Tibial artery (tissue), 4 donors: Measurements from ENCODE around the gene PCDH9.

Experiments used
- DNase-seq, 2 donors: peaks; one replicate each; pipeline ENCODE4 v3.0.0-alpha.2; 2019
- H3K27ac ChIP-seq, 2 donors: fragments of 200-600 bp; sonication (generic) in 1 of 2; 1 replicate in 1 of 2; 2 replicates in 1 of 2; pipeline ENCODE4 v1.5.1; 2018 to 2019; ENCODE audit warnings: mild to moderate bottlenecking in 1 of 2
- H3K27me3 ChIP-seq, 2 donors: fragments of 200-600 bp; sonication (generic) in 1 of 2; one replicate each; pipeline versions ENCODE4 v1.5.1 to v1.6.0; 2016 to 2019
- H3K36me3 ChIP-seq, 3 donors: fragments of 200-600 bp; sonication (generic) in 2 of 3; one replicate each; pipeline ENCODE4 v1.5.1; 2016 to 2019; ENCODE audit warnings: mild to moderate bottlenecking in 2 of 3
- H3K4me1 ChIP-seq, 4 donors: fragments of 200-600 bp; sonication (generic) in 2 of 4; 1 replicate in 3 of 4; 2 replicates in 1 of 4; pipeline ENCODE4 v1.5.1; 2016 to 2019
- H3K4me3 ChIP-seq, 2 donors: fragments of 200-600 bp; sonication (generic) in 1 of 2; 1 replicate in 1 of 2; 2 replicates in 1 of 2; pipeline ENCODE4 v1.5.1; 2018 to 2019; ENCODE audit warnings: mild to moderate bottlenecking in 2 of 2
- H3K9me3 ChIP-seq, 3 donors: fragments of 200-600 bp; sonication (generic) in 1 of 3; one replicate each; pipeline ENCODE4 v1.5.1; 2016 to 2019
- intact Hi-C: fragments of 100-400 bp; cut with DNase I; formaldehyde crosslinking; loops from one replicate; pipeline ENCODE4 v1.15.0; 2023; ENCODE audit warnings: low total_unique reads
- TF ChIP-seq, protein P1 (sequence below), 2 experiments: fragments of 200-600 bp in 1 of 2; fragments of 450-650 bp in 1 of 2; IDR thresholded peaks; one replicate each; pipeline ENCODE4 v1.5.1; 2017 to 2019; ENCODE audit warnings: antibody characterized with exemption in 2 of 2, mild to moderate bottlenecking in 1 of 2, moderate library complexity in 1 of 2

PCDH9 gene

DNA sequence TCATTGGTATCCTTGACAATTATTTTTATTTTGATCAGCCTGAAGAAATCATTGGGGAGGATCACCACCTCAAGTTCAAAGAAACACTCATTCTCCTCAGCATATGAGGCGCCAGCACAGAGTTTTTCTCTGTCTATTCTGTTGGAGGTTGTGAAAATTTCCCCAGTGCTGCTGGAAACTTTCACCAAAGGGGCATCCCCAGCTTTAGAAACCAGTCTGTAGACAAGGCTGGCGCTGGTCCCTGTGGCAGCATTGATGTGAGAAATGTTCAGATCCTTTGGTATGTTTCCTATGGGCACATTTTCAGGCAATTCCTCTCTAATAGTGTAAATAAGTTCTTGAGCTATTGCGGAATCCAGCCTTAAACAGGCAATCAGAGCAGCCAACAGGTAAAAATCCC is 2.1 kb downstream of the PCDH9 start:
- H3K36me3 ChIP-seq: no peaks in the 10 kb centered on the region
- no peak for DNase-seq
- intact Hi-C loops: no loop called here
- H3K27ac ChIP-seq: no peak overlapping the region
- TF ChIP-seq, protein P1, sequence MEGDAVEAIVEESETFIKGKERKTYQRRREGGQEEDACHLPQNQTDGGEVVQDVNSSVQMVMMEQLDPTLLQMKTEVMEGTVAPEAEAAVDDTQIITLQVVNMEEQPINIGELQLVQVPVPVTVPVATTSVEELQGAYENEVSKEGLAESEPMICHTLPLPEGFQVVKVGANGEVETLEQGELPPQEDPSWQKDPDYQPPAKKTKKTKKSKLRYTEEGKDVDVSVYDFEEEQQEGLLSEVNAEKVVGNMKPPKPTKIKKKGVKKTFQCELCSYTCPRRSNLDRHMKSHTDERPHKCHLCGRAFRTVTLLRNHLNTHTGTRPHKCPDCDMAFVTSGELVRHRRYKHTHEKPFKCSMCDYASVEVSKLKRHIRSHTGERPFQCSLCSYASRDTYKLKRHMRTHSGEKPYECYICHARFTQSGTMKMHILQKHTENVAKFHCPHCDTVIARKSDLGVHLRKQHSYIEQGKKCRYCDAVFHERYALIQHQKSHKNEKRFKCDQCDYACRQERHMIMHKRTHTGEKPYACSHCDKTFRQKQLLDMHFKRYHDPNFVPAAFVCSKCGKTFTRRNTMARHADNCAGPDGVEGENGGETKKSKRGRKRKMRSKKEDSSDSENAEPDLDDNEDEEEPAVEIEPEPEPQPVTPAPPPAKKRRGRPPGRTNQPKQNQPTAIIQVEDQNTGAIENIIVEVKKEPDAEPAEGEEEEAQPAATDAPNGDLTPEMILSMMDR (IDR thresholded peaks at IDR 0.05): no peak
- H3K4me3 ChIP-seq: no peak overlapping the region
- peaks cover 0 to 15% (median 7%) of the 10 kb centered on the region in 4 donors for H3K4me1 ChIP-seq
- H3K27me3 ChIP-seq: peaks cover 0 to 5% of the 10 kb centered on the region in 2 donors
- H3K9me3 ChIP-seq: no peaks in the 10 kb centered on the region

DNA sequence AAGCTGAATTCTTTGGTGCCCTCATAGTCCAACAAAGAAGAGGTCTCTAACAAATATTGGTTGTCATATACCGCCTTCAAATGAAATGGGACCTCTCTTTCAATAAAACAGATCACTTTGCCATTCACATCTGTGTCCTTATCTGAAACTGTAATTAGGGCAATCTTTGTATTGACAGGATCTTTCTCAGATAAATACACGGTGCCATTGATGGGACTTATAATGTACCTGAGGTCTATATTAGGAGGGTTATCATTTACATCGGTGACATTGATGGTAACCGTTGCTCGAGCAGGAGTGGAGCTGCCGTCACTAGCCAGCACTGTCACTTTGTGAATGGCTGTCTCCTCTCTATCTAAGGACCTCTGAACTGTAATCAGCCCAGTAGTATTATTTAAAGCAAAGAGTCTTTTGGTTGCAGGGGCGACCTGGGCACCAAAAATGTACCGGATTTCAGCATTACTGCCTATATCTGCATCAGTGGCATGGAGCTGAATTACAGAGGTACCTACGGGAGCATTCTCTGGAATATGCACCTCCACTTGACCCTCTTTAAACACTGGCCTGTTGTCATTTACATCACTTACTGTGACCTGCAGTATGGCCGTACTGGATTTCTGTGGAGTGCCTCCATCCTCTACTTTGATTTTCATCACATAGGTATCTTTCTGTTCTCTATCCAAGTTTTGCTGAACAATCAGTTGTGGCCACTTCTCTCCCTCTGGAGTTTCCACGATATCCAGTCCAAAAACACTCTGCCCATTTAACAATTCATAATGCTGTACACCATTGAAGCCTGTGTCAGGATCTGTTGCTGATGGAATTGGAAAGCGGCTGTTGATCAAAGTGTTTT is 2.8 kb downstream of the PCDH9 start:
- intact Hi-C loops: no loop called here
- no peak overlapping the region for H3K4me3 ChIP-seq
- TF ChIP-seq, protein P1 (IDR thresholded peaks at IDR 0.05): no peak
- peaks cover 0 to 15% (median 7%) of the 10 kb centered on the region in 4 donors for H3K4me1 ChIP-seq
- no peak overlapping the region for H3K27ac ChIP-seq
- H3K36me3 ChIP-seq: no peaks in the 10 kb centered on the region
- H3K9me3 ChIP-seq: no peaks in the 10 kb centered on the region
- peaks cover 0 to 5% of the 10 kb centered on the region in 2 donors for H3K27me3 ChIP-seq
- DNase-seq: no peak

DNA sequence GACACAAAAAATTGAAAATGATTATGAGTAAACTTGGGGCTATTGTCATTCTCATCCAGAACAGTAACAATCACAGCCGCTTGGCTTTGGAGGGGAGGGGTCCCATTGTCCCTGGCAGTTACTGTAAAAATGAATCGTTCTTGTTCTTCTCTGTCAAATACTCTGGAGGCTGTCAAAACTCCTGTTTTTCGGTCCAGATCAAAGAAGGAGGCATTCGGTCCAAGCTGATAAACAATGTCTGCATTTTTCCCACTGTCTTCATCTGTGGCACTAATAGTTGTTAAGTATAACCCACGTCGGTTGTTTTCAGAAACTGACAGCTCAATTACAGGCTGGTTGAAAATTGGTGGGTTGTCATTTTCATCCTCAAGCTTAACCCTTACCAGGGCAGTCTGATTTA is 3.4 kb downstream of the PCDH9 start:
- Histone ChIP-seq H3K36me3 (no peaks in the 10 kb centered on the region), H3K27me3 (peaks cover 0 to 5% of the 10 kb centered on the region in 2 donors), H3K9me3 (no peaks in the 10 kb centered on the region), H3K27ac (no peak overlapping the region), H3K4me3 (no peak overlapping the region), H3K4me1 (peaks cover 0 to 13% (median 7%) of the 10 kb centered on the region in 4 donors)
- TF ChIP-seq, protein P1 (IDR thresholded peaks at IDR 0.05): no peak
- intact Hi-C loops: no loop called here
- no peak for DNase-seq

DNA sequence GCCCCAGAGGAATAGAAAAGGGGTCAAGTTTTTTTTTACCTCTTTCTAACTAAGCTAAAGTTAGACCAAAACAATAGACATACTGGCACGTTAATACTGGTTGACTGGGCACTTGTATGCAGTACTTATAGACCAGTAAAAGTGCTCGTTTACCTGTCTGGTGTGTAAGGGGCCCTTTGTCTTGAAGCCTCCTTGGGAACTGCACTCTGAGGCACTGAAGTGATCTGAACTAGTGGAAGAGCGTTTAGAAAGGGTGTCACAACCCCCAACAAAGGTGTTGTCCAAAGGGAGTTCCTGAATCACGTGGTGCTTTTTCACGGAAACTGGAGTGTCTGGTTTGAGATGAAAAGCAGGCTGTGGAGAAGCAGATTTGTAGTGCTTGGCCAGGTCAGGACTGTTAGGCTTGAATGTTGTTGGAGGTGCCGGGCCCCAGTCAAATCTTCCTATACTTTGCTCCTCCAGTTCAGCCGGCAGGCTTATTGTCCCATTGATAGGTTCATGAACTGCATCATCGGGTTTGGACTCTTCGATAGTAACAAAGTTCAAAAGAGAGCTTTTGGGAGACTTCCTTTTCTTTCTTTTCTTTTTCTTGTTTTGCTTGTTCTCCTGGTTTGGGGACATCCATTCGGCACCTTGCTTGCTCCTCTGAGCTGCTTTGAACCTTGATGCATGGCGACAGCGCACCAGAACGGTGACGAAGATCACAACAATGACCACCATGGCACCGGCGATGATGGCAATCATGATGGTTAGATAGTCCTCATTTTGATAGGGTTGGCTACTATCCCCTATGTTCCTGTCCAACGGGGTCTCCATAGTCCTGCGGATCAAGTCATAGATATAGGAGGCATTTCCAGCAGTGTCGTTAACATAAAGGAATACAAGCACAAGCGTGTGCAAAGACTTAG is 4.6 kb downstream of the PCDH9 start:
- peaks cover 0 to 9% (median 7%) of the 10 kb centered on the region in 4 donors for H3K4me1 ChIP-seq
- peaks cover 0 to 5% of the 10 kb centered on the region in 2 donors for H3K27me3 ChIP-seq
- intact Hi-C loops: no loop called here
- H3K9me3 ChIP-seq: no peaks in the 10 kb centered on the region
- no peak overlapping the region for H3K4me3 ChIP-seq
- no peak for DNase-seq
- no peak overlapping the region for H3K27ac ChIP-seq
- no peaks in the 10 kb centered on the region for H3K36me3 ChIP-seq
- TF ChIP-seq, protein P1 (IDR thresholded peaks at IDR 0.05): no peak

DNA sequence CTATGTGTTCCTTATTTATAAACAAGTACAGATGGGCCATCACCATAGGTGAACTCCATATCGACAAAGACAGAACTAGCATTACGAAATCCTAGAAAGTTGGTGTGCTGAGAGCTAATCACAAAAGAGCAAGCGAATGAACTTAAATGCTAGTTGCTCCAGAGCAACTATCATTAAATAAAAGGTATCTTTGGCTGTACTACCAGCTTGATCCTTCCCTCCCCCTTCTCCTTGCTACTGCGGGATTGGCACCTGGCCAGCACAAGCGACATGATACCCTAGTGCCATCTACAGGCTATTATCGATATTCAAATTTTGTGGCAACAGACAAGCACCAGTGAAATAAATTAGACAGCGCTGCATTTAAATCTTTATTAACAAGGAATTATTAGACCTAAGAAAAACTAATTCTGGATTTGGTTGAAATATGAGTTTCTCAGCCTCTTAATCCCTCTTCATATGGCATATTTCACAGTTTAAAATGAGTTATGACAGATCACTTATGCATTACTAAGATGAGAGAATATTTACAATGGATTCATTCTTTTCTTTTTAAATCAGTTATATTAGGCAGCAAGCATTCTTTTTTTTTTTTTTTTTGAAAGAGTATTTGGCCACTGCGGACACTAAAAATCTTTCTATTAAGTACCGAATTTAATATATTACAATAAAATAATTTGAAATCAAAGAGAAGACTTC is 5.8 kb downstream of the PCDH9 start:
- peak; percentile 74 for DNase-seq
- Histone ChIP-seq H3K27me3 (peaks cover 0 to 5% of the 10 kb centered on the region in 2 donors), H3K36me3 (no peaks in the 10 kb centered on the region), H3K27ac (no peak overlapping the region), H3K4me1 (peaks cover 0 to 5% (median 3%) of the 10 kb centered on the region in 4 donors), H3K9me3 (no peaks in the 10 kb centered on the region), H3K4me3 (no peak overlapping the region)
- intact Hi-C loops: no loop called here
- TF ChIP-seq, protein P1 (IDR thresholded peaks at IDR 0.05): peak; percentile 37 to 53
